ENCODE measurements around the gene PTPRF. TPM values are rescaled to one million over a fixed set of nuclear protein-coding genes. Genes with fewer than 3 reads are reported as not detected.
A peak's percentile ranks its signal among the peaks of the same experiment; 100 is the strongest.

The PTPRF gene
- polyA plus RNA-seq, 3 donors = not detected

DNA sequence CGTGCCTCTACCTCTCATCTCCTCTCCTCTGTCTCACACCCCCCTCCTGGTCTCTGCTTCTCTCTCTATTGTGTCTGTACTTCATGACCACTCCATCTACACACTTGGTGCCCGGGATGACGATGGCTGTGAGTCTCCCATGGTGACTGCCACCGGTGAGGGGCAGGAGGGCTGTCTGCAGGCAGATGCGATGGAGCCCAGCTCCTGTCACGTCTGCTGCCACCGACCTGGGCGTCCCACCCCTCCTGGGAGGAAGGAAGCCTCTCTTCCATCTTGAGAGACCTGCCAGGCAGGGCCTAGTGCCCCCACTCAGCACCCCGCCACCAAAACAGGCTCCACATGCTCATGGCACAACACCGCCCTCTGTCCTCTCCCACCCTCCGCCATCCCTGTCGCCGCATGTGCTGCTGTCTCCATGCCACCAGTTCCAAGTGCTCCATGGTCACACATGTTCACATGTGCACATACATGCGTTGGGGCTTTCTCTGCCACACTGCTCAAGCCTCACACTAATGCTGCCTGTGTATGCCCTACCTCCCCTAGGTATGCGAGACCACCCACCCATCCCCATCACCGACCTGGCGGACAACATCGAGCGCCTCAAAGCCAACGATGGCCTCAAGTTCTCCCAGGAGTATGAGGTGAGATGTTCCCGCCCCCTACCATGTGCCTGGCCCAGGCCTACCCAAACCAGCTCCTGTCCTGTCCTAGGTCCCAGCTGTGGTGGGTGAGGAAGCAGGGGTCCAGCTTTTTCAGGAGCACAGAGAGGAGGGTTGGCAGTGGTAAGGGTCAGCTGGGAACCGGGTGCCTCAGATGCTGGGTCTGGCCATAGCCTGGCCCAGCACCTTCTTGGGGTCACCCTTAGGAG, 82.6 kb downstream of the PTPRF start:
- Histone ChIP-seq H3K9ac (ENCODE audit: insufficient read depth, low read length, poor library complexity, severe bottlenecking) (no peak overlapping the region), H3K27ac (ENCODE audit: low read depth in 1 of 2, low read length in 2 of 2) (no peak overlapping the region), H3K4me3 (replicated peaks in 1 of 3; ENCODE audit: low read depth in 2 of 3, low read length in 3 of 3) (no peak overlapping the region), H3K4me1 (ENCODE audit: control insufficient read depth in 1 of 2, insufficient read depth in 2 of 2, low read length in 2 of 2) (no peaks in the 10 kb centered on the region), H3K36me3 (replicated peaks in 1 of 2; ENCODE audit: control insufficient read depth in 1 of 2, insufficient read depth in 2 of 2, low read length in 2 of 2) (no peaks in the 10 kb centered on the region), H3K79me2 (ENCODE audit: insufficient read depth, low read length) (no peaks in the 10 kb centered on the region), H3K27me3 (ENCODE audit: control insufficient read depth in 2 of 2, insufficient read depth in 2 of 2, low read length in 2 of 2) (no peaks in the 10 kb centered on the region), H3K9me3 (replicated peaks in 1 of 2; ENCODE audit: control insufficient read depth in 1 of 2, insufficient read depth in 1 of 2, low read length in 2 of 2) (no peaks in the 10 kb centered on the region), H2AFZ (ENCODE audit: insufficient read depth, low read depth, low read length, poor library complexity, severe bottlenecking) (no peak overlapping the region), H4K20me1 (ENCODE audit: insufficient read depth, low read length) (no peaks in the 10 kb centered on the region), H3K4me2 (replicated peaks; ENCODE audit: extremely low read depth, low read length, poor library complexity, severe bottlenecking) (no peak overlapping the region)
- Mint-ChIP-seq H3K27me3 (ENCODE audit: low read depth in 3 of 3) (peaks cover 0 to 7% (median 5%) of the 10 kb centered on the region in 3 donors), H3K9me3 (peaks cover 0 to 1% (median 0%) of the 10 kb centered on the region in 7 donors), H3K4me1 (no peaks in the 10 kb centered on the region), H3K4me3 (no peak overlapping the region), H3K27ac (peak overlapping the region in 2 of 7 donors; percentile 25 to 57), H3K36me3 (no peaks in the 10 kb centered on the region)
- intact Hi-C loops (cut with micrococcal nuclease) = no loop called here
- TF ChIP-seq, protein P1, sequence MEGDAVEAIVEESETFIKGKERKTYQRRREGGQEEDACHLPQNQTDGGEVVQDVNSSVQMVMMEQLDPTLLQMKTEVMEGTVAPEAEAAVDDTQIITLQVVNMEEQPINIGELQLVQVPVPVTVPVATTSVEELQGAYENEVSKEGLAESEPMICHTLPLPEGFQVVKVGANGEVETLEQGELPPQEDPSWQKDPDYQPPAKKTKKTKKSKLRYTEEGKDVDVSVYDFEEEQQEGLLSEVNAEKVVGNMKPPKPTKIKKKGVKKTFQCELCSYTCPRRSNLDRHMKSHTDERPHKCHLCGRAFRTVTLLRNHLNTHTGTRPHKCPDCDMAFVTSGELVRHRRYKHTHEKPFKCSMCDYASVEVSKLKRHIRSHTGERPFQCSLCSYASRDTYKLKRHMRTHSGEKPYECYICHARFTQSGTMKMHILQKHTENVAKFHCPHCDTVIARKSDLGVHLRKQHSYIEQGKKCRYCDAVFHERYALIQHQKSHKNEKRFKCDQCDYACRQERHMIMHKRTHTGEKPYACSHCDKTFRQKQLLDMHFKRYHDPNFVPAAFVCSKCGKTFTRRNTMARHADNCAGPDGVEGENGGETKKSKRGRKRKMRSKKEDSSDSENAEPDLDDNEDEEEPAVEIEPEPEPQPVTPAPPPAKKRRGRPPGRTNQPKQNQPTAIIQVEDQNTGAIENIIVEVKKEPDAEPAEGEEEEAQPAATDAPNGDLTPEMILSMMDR (IDR thresholded peaks at IDR 0.05) = no peak
- no peak for DNase-seq
- WGBS (ENCODE audit: insufficient coverage) = over 99% methylated on average over 14 of the region's 22 CpGs

DNA sequence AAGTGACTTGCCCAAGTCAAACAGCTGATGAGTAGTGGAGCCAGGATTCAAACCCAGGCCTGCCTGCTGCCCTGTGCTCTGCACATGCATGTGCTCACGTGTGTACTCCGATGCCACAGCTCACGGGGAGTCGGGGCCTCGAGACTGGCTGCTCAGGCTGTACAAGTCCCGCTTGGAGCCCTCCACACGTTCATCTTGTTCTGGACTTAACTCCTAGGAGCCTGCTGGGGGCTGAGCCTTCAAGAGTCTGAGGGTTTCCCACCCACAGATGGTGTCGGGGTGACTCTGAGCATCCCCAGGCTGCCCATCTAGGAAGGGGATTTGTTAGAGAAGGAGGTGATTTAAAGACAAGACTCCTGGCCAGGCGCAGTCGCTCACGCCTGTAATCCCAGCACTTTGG, 83.5 kb downstream of the PTPRF start:
- H3K9ac ChIP-seq (ENCODE audit: insufficient read depth, low read length, poor library complexity, severe bottlenecking) = no peak overlapping the region
- H3K27ac ChIP-seq (ENCODE audit: low read depth in 1 of 2, low read length in 2 of 2) = no peak overlapping the region
- H3K4me3 Mint-ChIP-seq = no peak overlapping the region
- no peaks in the 10 kb centered on the region for H3K27me3 ChIP-seq (ENCODE audit: control insufficient read depth in 2 of 2, insufficient read depth in 2 of 2, low read length in 2 of 2)
- H3K36me3 ChIP-seq (replicated peaks in 1 of 2; ENCODE audit: control insufficient read depth in 1 of 2, insufficient read depth in 2 of 2, low read length in 2 of 2) = no peaks in the 10 kb centered on the region
- H2AFZ ChIP-seq (ENCODE audit: insufficient read depth, low read depth, low read length, poor library complexity, severe bottlenecking) = no peak overlapping the region
- TF ChIP-seq, protein P1 (IDR thresholded peaks at IDR 0.05) = no peak
- intact Hi-C loops (cut with micrococcal nuclease) = no loop called here
- no peaks in the 10 kb centered on the region for H4K20me1 ChIP-seq (ENCODE audit: insufficient read depth, low read length)
- H3K4me3 ChIP-seq (replicated peaks in 1 of 3; ENCODE audit: low read depth in 2 of 3, low read length in 3 of 3) = no peak overlapping the region
- no peaks in the 10 kb centered on the region for H3K9me3 ChIP-seq (replicated peaks in 1 of 2; ENCODE audit: control insufficient read depth in 1 of 2, insufficient read depth in 1 of 2, low read length in 2 of 2)
- H3K36me3 Mint-ChIP-seq = no peaks in the 10 kb centered on the region
- WGBS (ENCODE audit: insufficient coverage) = 93% methylated on average over 8 of the region's 11 CpGs
- no peak overlapping the region for H3K4me2 ChIP-seq (replicated peaks; ENCODE audit: extremely low read depth, low read length, poor library complexity, severe bottlenecking)
- H3K79me2 ChIP-seq (ENCODE audit: insufficient read depth, low read length) = no peaks in the 10 kb centered on the region
- H3K4me1 ChIP-seq (ENCODE audit: control insufficient read depth in 1 of 2, insufficient read depth in 2 of 2, low read length in 2 of 2) = no peaks in the 10 kb centered on the region
- DNase-seq = no peak
- no peak overlapping the region for H3K27ac Mint-ChIP-seq
- H3K27me3 Mint-ChIP-seq (ENCODE audit: low read depth in 3 of 3) = peaks cover 0 to 6% (median 5%) of the 10 kb centered on the region in 3 donors
- peaks cover 0 to 1% (median 0%) of the 10 kb centered on the region in 7 donors for H3K9me3 Mint-ChIP-seq
- H3K4me1 Mint-ChIP-seq = no peaks in the 10 kb centered on the region
